ENCODE results near the gene MPPED2.

DNA sequence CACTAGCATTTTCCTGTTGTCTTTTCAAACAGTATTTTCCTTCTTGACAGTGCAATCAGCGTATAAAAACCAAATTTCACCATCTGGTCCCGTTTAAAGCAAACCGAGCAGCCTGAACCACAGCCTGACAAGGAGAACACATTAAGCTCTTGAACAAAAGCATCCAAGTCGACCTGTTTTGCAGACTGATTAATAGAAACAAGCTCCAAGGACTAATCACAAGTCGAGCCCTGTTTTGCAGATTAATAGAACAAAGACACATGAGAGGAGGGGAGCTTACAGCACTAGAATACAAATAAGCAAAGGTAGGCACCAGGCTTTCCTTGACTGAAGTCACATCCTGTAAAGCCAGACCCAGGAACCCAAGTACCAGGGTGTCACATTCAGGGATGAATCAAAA, 104.8 kb downstream of the MPPED2 start:
- TF ChIP-seq TAF1 (IDR thresholded peaks at IDR 0.05; ENCODE audit: borderline replicate concordance, insufficient read depth, low read length): no peak
- TF ChIP-seq POLR2AphosphoS5 (IDR thresholded peaks at IDR 0.05; ENCODE audit: low read depth, low read length): no peak
- no peak for TF ChIP-seq FOXP2 (optimal IDR thresholded peaks at IDR 0.05; ENCODE audit: borderline replicate concordance, extremely low read depth, extremely low read length, insufficient read depth)

Data from PFSK-1 (cell line).